OCI-LY7 (cell line): ENCODE measurements around the gene RNF144A.

Source experiments
- EZH2phosphoT487 ChIP-seq: fragments of 200-600 bp; sonication (generic); IDR thresholded peaks from 2 replicates; pipeline ENCODE4 v1.6.1; 2018; ENCODE audit warnings: low read depth, borderline replicate concordance, mild to moderate bottlenecking, mixed run types, antibody characterized with exemption, low read length, moderate library complexity, mixed read lengths
- TF ChIP-seq, protein P1 (sequence below): fragments of 200-600 bp; sonication (generic); conservative IDR thresholded peaks from 2 replicates; pipeline ENCODE4 v1.5.1; 2014; ENCODE audit warnings: mild to moderate bottlenecking, antibody characterized with exemption, low read length, moderate library complexity, mixed read lengths

DNA sequence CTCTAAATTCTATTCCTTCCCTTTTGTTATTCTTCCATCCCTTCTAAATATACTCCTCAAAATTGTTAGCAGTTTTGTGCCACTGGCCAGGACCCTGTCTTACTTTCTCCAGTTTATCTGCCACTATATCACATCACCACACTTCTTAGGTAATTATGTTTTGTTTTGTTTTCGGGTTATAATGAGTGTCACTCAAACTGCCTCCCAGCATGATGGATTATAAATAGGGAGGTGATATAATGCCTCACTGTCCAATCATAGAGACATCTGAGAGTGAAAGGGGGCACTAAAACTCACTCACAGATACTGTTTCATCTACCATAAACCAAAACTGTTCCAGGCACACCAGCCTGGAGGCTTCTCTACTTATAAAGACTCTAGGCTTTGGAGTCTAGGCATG, 36.2 kb upstream of the RNF144A start:
- TF ChIP-seq, protein P1, sequence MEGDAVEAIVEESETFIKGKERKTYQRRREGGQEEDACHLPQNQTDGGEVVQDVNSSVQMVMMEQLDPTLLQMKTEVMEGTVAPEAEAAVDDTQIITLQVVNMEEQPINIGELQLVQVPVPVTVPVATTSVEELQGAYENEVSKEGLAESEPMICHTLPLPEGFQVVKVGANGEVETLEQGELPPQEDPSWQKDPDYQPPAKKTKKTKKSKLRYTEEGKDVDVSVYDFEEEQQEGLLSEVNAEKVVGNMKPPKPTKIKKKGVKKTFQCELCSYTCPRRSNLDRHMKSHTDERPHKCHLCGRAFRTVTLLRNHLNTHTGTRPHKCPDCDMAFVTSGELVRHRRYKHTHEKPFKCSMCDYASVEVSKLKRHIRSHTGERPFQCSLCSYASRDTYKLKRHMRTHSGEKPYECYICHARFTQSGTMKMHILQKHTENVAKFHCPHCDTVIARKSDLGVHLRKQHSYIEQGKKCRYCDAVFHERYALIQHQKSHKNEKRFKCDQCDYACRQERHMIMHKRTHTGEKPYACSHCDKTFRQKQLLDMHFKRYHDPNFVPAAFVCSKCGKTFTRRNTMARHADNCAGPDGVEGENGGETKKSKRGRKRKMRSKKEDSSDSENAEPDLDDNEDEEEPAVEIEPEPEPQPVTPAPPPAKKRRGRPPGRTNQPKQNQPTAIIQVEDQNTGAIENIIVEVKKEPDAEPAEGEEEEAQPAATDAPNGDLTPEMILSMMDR = no peak
- TF ChIP-seq EZH2phosphoT487 = no peak
